Subcutaneous adipose tissue (tissue), 4 donors: ENCODE results near the gene COPG1. TPM values are rescaled to one million over a fixed set of nuclear protein-coding genes. Genes with fewer than 3 reads are reported as not detected.

Experiments used
- total RNA-seq, 4 donors: library from RNA; depleted of rRNA; stranded (reverse); fragments of >200 nt; gene quantifications; one replicate each; pipeline ENCODE4 v1.1.0, GENCODE V29; 2016
- TF ChIP-seq, protein P1 (sequence below): fragments of 450-650 bp; IDR thresholded peaks from one replicate; pipeline ENCODE4 v1.5.1; 2016; ENCODE audit warnings: low read depth, mild to moderate bottlenecking, control low read depth, antibody characterized with exemption, moderate library complexity

The COPG1 gene
- total RNA-seq, 4 donors from 2014 or later, result 81.9 to 105 (median 91.8) TPM

DNA sequence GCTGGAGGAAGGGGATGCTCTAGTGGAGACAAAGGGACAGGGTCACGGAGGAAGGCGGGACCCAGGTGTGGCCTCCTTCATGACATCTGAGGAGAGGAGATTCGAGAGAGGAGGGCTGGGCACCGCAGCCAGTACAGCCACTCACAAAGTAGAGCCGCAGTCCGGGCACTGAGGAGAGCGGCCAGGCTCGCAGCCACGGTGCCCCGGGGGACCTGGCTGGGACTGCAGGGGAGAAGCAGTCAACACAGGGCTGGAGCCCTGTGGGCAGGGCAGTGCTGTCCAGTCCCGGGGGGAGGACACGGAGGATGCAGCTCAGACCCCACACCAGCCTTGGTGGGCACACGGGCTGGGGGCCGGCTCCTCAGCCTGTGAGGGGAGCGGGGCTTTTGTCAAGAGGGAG is 69.5 kb downstream of the COPG1 start:
- TF ChIP-seq, protein P1, sequence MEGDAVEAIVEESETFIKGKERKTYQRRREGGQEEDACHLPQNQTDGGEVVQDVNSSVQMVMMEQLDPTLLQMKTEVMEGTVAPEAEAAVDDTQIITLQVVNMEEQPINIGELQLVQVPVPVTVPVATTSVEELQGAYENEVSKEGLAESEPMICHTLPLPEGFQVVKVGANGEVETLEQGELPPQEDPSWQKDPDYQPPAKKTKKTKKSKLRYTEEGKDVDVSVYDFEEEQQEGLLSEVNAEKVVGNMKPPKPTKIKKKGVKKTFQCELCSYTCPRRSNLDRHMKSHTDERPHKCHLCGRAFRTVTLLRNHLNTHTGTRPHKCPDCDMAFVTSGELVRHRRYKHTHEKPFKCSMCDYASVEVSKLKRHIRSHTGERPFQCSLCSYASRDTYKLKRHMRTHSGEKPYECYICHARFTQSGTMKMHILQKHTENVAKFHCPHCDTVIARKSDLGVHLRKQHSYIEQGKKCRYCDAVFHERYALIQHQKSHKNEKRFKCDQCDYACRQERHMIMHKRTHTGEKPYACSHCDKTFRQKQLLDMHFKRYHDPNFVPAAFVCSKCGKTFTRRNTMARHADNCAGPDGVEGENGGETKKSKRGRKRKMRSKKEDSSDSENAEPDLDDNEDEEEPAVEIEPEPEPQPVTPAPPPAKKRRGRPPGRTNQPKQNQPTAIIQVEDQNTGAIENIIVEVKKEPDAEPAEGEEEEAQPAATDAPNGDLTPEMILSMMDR, result no peak

DNA sequence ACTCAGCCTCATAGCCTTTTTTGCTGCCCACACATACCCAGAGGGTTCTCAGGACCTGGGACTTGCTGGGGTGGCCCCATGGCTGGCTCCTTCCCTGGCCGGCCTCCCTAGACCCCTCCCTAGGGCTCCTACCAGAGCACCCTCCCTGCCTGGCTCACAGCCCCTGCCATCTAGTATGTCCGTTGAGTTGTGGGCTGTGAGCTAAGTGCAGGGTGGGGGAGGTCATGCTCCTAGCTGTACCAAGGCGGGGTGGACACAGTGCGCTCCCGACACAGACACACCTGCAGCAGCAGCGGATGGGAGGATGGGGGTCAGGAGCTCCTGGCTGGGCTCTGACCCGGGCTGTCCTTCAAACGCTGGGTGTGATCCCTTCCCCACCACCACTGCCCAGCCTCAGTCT is 70.9 kb downstream of the COPG1 start:
- TF ChIP-seq, protein P1, result no peak

DNA sequence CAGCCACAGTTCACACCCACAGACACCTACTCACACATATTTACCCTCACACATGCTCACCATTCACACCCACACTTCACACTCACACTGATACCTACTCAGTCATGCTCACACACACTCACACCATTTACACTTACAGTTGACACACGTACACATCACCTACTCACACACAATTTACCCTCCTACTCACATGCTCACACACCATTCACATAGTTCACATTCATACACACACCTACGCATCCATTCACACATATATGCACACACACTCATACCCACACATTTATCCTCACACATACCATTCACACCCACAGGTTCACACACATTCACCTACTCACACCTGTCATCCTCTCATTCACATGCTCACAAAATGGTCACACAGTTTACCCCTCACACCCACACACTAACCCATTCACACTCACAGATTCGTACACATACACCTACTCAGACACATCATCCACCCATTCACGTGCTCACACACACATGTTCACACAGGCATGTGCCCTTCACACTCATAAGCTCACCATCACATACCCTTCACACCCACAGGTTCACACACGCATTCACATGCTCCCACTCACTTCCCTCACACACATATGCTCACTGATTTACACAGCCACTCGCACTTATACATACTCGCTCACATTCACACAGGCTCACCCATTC is 71.5 kb downstream of the COPG1 start:
- TF ChIP-seq, protein P1, result no peak

DNA sequence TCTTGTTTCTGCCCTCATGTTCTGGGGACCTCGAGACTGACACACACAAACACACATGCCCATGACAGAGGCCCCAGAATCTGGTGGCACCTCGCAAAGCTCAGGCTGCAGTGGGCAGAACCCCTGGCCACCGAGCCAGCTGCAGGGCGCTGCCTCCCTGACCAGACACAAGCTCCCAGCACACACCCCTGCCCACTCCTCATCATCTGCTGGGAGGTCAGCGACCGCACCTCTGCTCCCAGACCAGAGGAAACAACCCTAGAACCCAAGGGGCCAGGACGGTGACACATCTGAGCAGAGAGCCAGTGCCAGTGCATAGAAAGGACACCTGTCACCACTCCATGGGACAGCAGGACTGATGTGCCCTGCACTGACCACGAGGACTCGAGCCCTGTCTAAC is 72.5 kb downstream of the COPG1 start:
- TF ChIP-seq, protein P1, result no peak

DNA sequence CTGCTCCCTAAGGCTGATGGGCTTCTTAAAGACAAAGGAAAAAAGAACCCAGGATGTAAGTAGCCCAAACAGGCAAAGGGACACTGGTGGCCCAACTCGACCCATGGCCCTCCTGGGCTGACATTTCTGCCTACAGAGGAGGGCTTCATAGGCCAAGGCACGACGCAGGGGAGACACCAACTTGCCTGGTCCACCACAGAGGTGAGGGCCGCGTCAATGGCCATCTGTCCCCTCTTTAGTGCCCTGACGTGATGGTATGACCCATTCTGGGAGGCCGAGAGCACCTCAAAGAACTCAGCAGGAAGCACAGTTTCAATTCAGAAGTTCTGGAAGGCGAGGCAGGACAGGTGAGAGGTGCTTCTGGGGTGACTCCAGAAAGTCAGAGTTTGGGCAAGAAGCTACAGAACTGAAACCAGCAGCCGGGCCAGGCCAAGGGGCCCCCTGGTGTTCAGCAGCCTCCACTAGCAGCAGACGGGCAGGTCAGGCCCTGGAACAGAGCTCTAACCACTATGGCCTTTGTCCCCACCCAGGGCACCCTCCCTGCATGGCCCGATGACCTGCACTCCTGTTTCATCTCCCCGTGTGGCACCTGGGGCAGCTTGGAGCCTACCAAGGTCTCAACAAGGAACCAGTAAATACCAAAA is 74.4 kb downstream of the COPG1 start:
- TF ChIP-seq, protein P1, result no peak

DNA sequence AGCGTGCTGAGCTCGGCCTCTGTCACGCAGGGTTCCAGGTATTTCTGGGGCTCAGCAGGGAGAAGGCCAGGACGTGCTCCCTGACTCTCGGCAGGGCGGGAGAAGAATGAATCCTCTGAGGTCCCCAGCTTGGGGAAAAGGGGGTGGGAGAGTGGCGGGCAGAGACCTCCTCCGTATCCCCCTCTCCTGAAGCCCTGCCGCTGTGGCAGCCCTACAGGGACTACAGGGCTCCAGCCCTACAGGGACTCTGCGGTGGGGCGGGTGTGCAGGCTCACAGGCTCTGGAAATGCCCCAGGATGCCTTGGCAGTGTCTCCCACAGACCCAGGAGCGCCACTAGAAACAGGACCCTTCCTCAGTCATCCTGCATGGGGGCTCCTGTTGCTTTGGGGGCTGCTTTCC is 75.4 kb downstream of the COPG1 start:
- TF ChIP-seq, protein P1, result no peak

DNA sequence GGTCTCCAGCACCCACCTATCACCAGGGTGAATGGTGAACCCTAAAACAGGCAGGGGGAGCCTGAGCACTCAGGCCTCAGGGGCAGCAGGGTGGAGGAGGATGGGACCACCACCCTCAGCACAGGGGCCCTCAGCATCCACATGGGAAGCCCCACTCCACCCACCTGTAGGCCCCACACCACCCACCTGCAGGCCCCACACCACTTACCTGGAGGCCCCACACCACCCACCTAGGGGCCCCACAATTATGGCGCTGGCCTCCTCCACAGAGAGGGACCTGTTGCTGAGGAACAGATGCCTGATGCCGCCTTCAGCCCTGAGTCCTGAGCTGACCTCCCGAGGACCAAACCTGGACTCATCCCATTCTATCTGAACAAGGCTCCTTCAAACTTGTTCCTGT is 76.0 kb downstream of the COPG1 start:
- TF ChIP-seq, protein P1, result no peak
